Measurements from ENCODE around the gene ZNF354C. TPM values are rescaled to one million over a fixed set of nuclear protein-coding genes. Genes with fewer than 3 reads are reported as not detected.

The ZNF354C gene
- total RNA-seq, 1 donor from 2014 or later, result 4.1 TPM

DNA sequence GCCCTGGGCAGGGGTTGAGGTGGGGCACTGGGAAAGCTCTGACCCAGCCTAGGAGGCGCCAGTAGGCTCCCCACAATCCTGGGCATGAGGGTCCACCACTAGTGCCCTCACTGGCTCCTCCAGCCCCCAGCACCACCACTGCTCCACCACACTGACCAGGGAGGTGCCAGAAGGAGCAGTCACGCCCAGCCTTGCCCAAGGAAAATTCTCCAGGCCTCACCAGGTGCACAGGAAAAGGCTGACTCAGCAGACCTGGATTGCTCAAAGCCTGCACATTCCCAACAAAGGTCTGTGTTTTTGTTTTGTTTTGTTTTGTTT is 62.9 kb downstream of the ZNF354C start:
- H3K36me3 ChIP-seq (ENCODE audit: insufficient read depth, low read length), result no peaks in the 10 kb centered on the region
- H3K4me1 ChIP-seq (ENCODE audit: insufficient read depth, low read length), result no peaks in the 10 kb centered on the region
- no peak overlapping the region for H3K27ac Mint-ChIP-seq (ENCODE audit: unreplicated experiment)
- H4K20me1 ChIP-seq (ENCODE audit: insufficient read depth, low read length), result no peaks in the 10 kb centered on the region
- H3K9ac ChIP-seq (ENCODE audit: low read length), result no peak overlapping the region
- no peaks in the 10 kb centered on the region for H3K27me3 Mint-ChIP-seq (ENCODE audit: low read depth, unreplicated experiment)
- no peak overlapping the region for H3K4me3 ChIP-seq (ENCODE audit: insufficient read depth, low read depth, low read length)
- H3K9me3 ChIP-seq (ENCODE audit: insufficient read depth, low read depth, low read length), result peaks cover 12% of the 10 kb centered on the region
- H3K36me3 Mint-ChIP-seq (ENCODE audit: low read depth, unreplicated experiment), result peaks cover 20% of the 10 kb centered on the region
- H3K27ac ChIP-seq (ENCODE audit: low read depth, low read length), result no peak overlapping the region
- H3K9me3 Mint-ChIP-seq (ENCODE audit: unreplicated experiment), result peaks cover 19% of the 10 kb centered on the region
- TF ChIP-seq, protein P1, sequence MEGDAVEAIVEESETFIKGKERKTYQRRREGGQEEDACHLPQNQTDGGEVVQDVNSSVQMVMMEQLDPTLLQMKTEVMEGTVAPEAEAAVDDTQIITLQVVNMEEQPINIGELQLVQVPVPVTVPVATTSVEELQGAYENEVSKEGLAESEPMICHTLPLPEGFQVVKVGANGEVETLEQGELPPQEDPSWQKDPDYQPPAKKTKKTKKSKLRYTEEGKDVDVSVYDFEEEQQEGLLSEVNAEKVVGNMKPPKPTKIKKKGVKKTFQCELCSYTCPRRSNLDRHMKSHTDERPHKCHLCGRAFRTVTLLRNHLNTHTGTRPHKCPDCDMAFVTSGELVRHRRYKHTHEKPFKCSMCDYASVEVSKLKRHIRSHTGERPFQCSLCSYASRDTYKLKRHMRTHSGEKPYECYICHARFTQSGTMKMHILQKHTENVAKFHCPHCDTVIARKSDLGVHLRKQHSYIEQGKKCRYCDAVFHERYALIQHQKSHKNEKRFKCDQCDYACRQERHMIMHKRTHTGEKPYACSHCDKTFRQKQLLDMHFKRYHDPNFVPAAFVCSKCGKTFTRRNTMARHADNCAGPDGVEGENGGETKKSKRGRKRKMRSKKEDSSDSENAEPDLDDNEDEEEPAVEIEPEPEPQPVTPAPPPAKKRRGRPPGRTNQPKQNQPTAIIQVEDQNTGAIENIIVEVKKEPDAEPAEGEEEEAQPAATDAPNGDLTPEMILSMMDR (IDR thresholded peaks at IDR 0.05; ENCODE audit: insufficient read depth, low read depth, low read length), result no peak
- TF ChIP-seq EZH2 (IDR thresholded peaks at IDR 0.05; ENCODE audit: insufficient read depth, low read length), result no peak
- H3K4me3 Mint-ChIP-seq (ENCODE audit: unreplicated experiment), result no peak overlapping the region
- H3K4me2 ChIP-seq (ENCODE audit: low read length), result no peak overlapping the region
- H2AFZ ChIP-seq (ENCODE audit: low read depth, low read length), result no peak overlapping the region
- FAIRE-seq (no peak), DNase-seq (ENCODE audit: low read depth) (no peak)
- H3K4me1 Mint-ChIP-seq (ENCODE audit: low read depth, unreplicated experiment), result no peaks in the 10 kb centered on the region
- H3K79me2 ChIP-seq (ENCODE audit: insufficient read depth, low read length), result no peaks in the 10 kb centered on the region
- H3K27me3 ChIP-seq (ENCODE audit: insufficient read depth, low read length), result no peaks in the 10 kb centered on the region

DNA sequence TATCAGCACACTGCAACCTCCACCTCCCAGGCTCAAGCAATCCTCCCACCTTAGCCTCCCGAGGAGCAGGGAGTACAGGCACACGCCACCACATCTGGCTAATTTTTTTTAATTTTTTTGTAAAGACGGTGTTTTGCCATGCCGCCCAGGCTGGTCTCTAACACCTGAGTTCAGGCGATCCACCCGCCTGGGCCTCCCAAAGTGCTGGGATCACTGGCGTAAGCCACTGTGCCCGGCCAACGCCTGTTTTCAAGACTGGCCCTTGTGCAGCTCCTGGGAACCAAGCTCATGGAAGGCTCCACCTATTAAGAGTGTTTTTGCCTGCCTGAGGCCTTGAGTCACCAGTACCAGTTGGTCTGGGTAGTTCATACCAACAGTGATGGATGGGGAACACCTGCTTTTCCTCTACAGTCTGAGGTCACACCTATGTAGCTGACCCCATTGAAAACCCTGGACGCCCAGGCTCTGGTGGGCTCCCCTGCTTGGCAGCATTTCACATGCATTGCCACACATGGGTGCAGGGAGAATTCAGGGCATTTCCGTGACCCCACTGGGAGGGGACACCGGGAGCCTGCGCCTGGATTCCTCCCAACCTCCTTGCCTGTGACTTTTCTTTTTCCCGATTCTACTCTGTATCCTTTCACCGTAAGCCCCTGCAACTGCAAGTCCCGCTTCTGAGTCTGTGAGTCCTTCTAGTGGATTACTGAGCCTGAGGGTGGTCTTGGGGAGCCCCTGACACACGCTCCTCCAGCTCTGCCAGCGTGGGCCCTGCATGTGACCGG is 63.5 kb downstream of the ZNF354C start:
- Histone ChIP-seq H3K36me3 (ENCODE audit: insufficient read depth, low read length) (no peaks in the 10 kb centered on the region), H2AFZ (ENCODE audit: low read depth, low read length) (no peak overlapping the region), H3K4me3 (ENCODE audit: insufficient read depth, low read depth, low read length) (no peak overlapping the region), H3K4me2 (ENCODE audit: low read length) (no peak overlapping the region), H3K27me3 (ENCODE audit: insufficient read depth, low read length) (no peaks in the 10 kb centered on the region), H3K27ac (ENCODE audit: low read depth, low read length) (no peak overlapping the region), H3K9ac (ENCODE audit: low read length) (no peak overlapping the region), H3K4me1 (ENCODE audit: insufficient read depth, low read length) (no peaks in the 10 kb centered on the region), H3K9me3 (ENCODE audit: insufficient read depth, low read depth, low read length) (peaks cover 12% of the 10 kb centered on the region), H4K20me1 (ENCODE audit: insufficient read depth, low read length) (no peaks in the 10 kb centered on the region), H3K79me2 (ENCODE audit: insufficient read depth, low read length) (no peaks in the 10 kb centered on the region)
- Mint-ChIP-seq H3K4me1 (ENCODE audit: low read depth, unreplicated experiment) (no peaks in the 10 kb centered on the region), H3K36me3 (ENCODE audit: low read depth, unreplicated experiment) (peaks cover 21% of the 10 kb centered on the region), H3K27me3 (ENCODE audit: low read depth, unreplicated experiment) (no peaks in the 10 kb centered on the region), H3K9me3 (ENCODE audit: unreplicated experiment) (peaks cover 20% of the 10 kb centered on the region), H3K4me3 (ENCODE audit: unreplicated experiment) (no peak overlapping the region), H3K27ac (ENCODE audit: unreplicated experiment) (no peak overlapping the region)
- FAIRE-seq, result no peak
- TF ChIP-seq, protein P1 (IDR thresholded peaks at IDR 0.05; ENCODE audit: insufficient read depth, low read depth, low read length), result no peak
- no peak for TF ChIP-seq EZH2 (IDR thresholded peaks at IDR 0.05; ENCODE audit: insufficient read depth, low read length)
- no peak for DNase-seq (ENCODE audit: low read depth)

DNA sequence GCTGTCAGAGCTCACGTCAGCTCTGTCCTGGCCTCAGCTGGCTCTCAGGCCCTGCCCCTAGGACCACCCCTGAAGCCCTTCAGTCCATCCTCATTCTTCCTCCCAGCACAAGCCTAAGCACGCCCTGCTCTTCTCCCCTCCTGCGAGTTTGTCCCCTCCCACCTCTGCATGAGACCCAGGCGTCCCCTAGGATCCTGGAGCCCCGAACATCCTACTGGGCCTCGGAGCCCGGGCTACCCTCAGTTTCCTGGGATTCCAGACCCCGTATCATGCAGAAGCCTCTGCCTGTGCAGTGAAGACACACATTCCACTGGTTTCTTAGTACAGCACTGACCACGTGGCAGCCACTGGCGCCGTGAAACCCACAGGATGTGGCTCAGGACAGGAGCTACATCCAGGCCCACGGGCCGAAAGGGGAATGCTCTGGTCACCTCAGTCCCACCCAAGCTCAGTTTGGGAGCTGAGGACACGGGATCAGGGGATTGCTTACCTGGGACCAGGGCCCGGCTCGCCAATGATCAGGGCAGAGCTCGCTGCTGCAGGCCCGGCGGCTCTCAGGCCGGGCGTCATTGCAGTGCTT is 64.2 kb downstream of the ZNF354C start:
- DNase-seq (ENCODE audit: low read depth) (no peak), FAIRE-seq (no peak)
- H3K4me3 Mint-ChIP-seq (ENCODE audit: unreplicated experiment), result no peak overlapping the region
- H3K27ac ChIP-seq (ENCODE audit: low read depth, low read length), result no peak overlapping the region
- H3K9me3 Mint-ChIP-seq (ENCODE audit: unreplicated experiment), result peaks cover 21% of the 10 kb centered on the region
- no peaks in the 10 kb centered on the region for H3K4me1 ChIP-seq (ENCODE audit: insufficient read depth, low read length)
- H3K9me3 ChIP-seq (ENCODE audit: insufficient read depth, low read depth, low read length), result peaks cover 12% of the 10 kb centered on the region
- H3K79me2 ChIP-seq (ENCODE audit: insufficient read depth, low read length), result no peaks in the 10 kb centered on the region
- TF ChIP-seq, protein P1 (IDR thresholded peaks at IDR 0.05; ENCODE audit: insufficient read depth, low read depth, low read length), result no peak
- TF ChIP-seq EZH2 (IDR thresholded peaks at IDR 0.05; ENCODE audit: insufficient read depth, low read length), result no peak
- H3K36me3 Mint-ChIP-seq (ENCODE audit: low read depth, unreplicated experiment), result peaks cover 23% of the 10 kb centered on the region
- H3K4me1 Mint-ChIP-seq (ENCODE audit: low read depth, unreplicated experiment), result no peaks in the 10 kb centered on the region
- H3K27me3 ChIP-seq (ENCODE audit: insufficient read depth, low read length), result no peaks in the 10 kb centered on the region
- H3K36me3 ChIP-seq (ENCODE audit: insufficient read depth, low read length), result no peaks in the 10 kb centered on the region
- H2AFZ ChIP-seq (ENCODE audit: low read depth, low read length), result no peak overlapping the region
- H3K9ac ChIP-seq (ENCODE audit: low read length), result no peak overlapping the region
- no peak overlapping the region for H3K4me3 ChIP-seq (ENCODE audit: insufficient read depth, low read depth, low read length)
- no peak overlapping the region for H3K27ac Mint-ChIP-seq (ENCODE audit: unreplicated experiment)
- H4K20me1 ChIP-seq (ENCODE audit: insufficient read depth, low read length), result no peaks in the 10 kb centered on the region
- no peak overlapping the region for H3K4me2 ChIP-seq (ENCODE audit: low read length)
- no peaks in the 10 kb centered on the region for H3K27me3 Mint-ChIP-seq (ENCODE audit: low read depth, unreplicated experiment)
